ENCODE data around the gene HOXC10.

The HOXC10 gene

GRCh38 chr12:53965281-53966084 is 19.5 kb upstream of the HOXC10 start:
- no peak for DNase-seq (ENCODE audit: low read depth in 2 of 3, low spot score in 1 of 3)

GRCh38 chr12:53966085-53966384 is 18.9 kb upstream of the HOXC10 start:
- DNase-seq (ENCODE audit: low read depth in 2 of 3, low spot score in 1 of 3), result no peak

GRCh38 chr12:53966385-53967133 is 18.4 kb upstream of the HOXC10 start:
- no peak for DNase-seq (ENCODE audit: low read depth in 2 of 3, low spot score in 1 of 3)

GRCh38 chr12:53967421-53967925 is 17.5 kb upstream of the HOXC10 start:
- DNase-seq (ENCODE audit: low read depth in 2 of 3, low spot score in 1 of 3), result no peak

GRCh38 chr12:53968214-53969127 is 16.5 kb upstream of the HOXC10 start:
- DNase-seq (ENCODE audit: low read depth in 2 of 3, low spot score in 1 of 3), result no peak

GRCh38 chr12:53969588-53970259 is 15.2 kb upstream of the HOXC10 start:
- no peak for DNase-seq (ENCODE audit: low read depth in 2 of 3, low spot score in 1 of 3)

- DNase-seq (ENCODE audit: low read depth in 2 of 3, low spot score in 1 of 3), result no peak
Measured at GRCh38 chr12:53970451-53970850, 14.5 kb upstream of the HOXC10 start.

GRCh38 chr12:53971129-53971528 is 13.8 kb upstream of the HOXC10 start:
- no peak for DNase-seq (ENCODE audit: low read depth in 2 of 3, low spot score in 1 of 3)

GRCh38 chr12:53971686-53972085 is 13.3 kb upstream of the HOXC10 start:
- DNase-seq (ENCODE audit: low read depth in 2 of 3, low spot score in 1 of 3), result no peak

- no peak for DNase-seq (ENCODE audit: low read depth in 2 of 3, low spot score in 1 of 3)
Measured at GRCh38 chr12:53972152-53972702, 12.7 kb upstream of the HOXC10 start.

- DNase-seq (ENCODE audit: low read depth in 2 of 3, low spot score in 1 of 3), result no peak
Measured at GRCh38 chr12:53972722-53973235, 12.2 kb upstream of the HOXC10 start, which contains the start of gene HOXC11. Gene HOXC11, plus strand, starts transcription at chr12:53973126. Its CDS starts 116 bp downstream, at chr12:53973242.

GRCh38 chr12:53973236-53974042 is 11.5 kb upstream of the HOXC10 start:
- no peak for DNase-seq (ENCODE audit: low read depth in 2 of 3, low spot score in 1 of 3)

GRCh38 chr12:53974084-53975063 is 10.6 kb upstream of the HOXC10 start, which contains the start of gene HOTAIR:
Gene HOTAIR, minus strand, starts transcription at chr12:53974954.
- no peak for DNase-seq (ENCODE audit: low read depth in 2 of 3, low spot score in 1 of 3)

- no peak for DNase-seq (ENCODE audit: low read depth in 2 of 3, low spot score in 1 of 3)
Measured at GRCh38 chr12:53975064-53975471, 9.9 kb upstream of the HOXC10 start.

GRCh38 chr12:53975479-53976152 is 9.3 kb upstream of the HOXC10 start:
- no peak for DNase-seq (ENCODE audit: low read depth in 2 of 3, low spot score in 1 of 3)

- DNase-seq (ENCODE audit: low read depth in 2 of 3, low spot score in 1 of 3), result no peak
Measured at GRCh38 chr12:53976172-53976822, 8.6 kb upstream of the HOXC10 start.

Measured in stimulated activated CD4-positive, alpha-beta T cell treated with anti-CD3 and anti-CD28 coated beads, Interleukin-12 subunit alpha, Interleukin-12 subunit beta, amount 100 ng/mL, for 48 hours (primary cell).